HG03064 (cell line): ENCODE measurements around the gene MLLT3.
"Not testable (repeated sequence)": the region's sequence is repeated elsewhere in the genome, so short reads cannot be mapped to it uniquely, and the experiment has no call there.

Experiments used
- ATAC-seq: cut with Tn5 transposase; IDR thresholded peaks from one replicate; pipeline ENCODE4 v1.9.1; 2021; ENCODE audit warnings: low read depth; ENCODE audit not compliant: unreplicated experiment

MLLT3 gene

GRCh38 chr9:20599195-20599594, 23.1 kb downstream of the MLLT3 start:
- ATAC-seq: no peak

GRCh38 chr9:20598367-20598766, 23.9 kb downstream of the MLLT3 start:
- ATAC-seq: no peak

- ATAC-seq: no peak
Measured at GRCh38 chr9:20597862-20598261, 24.4 kb downstream of the MLLT3 start.

GRCh38 chr9:20594608-20595007, 27.7 kb downstream of the MLLT3 start:
- ATAC-seq: no peak

GRCh38 chr9:20593537-20593936, 28.8 kb downstream of the MLLT3 start:
- ATAC-seq: no peak

- no peak for ATAC-seq
Measured at GRCh38 chr9:20593105-20593504, 29.2 kb downstream of the MLLT3 start.

GRCh38 chr9:20592673-20593072, 29.6 kb downstream of the MLLT3 start:
- ATAC-seq: no peak

- ATAC-seq: no peak
Measured at GRCh38 chr9:20591223-20591622, 31.1 kb downstream of the MLLT3 start.

- ATAC-seq: no peak
Measured at GRCh38 chr9:20584968-20585643, 37.2 kb downstream of the MLLT3 start.

- not testable (repeated sequence) for ATAC-seq
Measured at GRCh38 chr9:20583088-20583487, 39.2 kb downstream of the MLLT3 start.

- ATAC-seq: no peak
Measured at GRCh38 chr9:20582150-20582549, 40.1 kb downstream of the MLLT3 start.

- no peak for ATAC-seq
Measured at GRCh38 chr9:20580673-20581072, 41.6 kb downstream of the MLLT3 start.

- no peak for ATAC-seq
Measured at GRCh38 chr9:20579524-20580314, 42.6 kb downstream of the MLLT3 start.

GRCh38 chr9:20573023-20573422, 49.3 kb downstream of the MLLT3 start:
- ATAC-seq: no peak

GRCh38 chr9:20570756-20571155, 51.5 kb downstream of the MLLT3 start:
- no peak for ATAC-seq

GRCh38 chr9:20570087-20570486, 52.2 kb downstream of the MLLT3 start:
- ATAC-seq: no peak

- ATAC-seq: no peak
Measured at GRCh38 chr9:20569525-20569924, 52.8 kb downstream of the MLLT3 start.

GRCh38 chr9:20568400-20568799, 53.9 kb downstream of the MLLT3 start:
- ATAC-seq: no peak

GRCh38 chr9:20566401-20566800, 55.9 kb downstream of the MLLT3 start:
- no peak for ATAC-seq

GRCh38 chr9:20564650-20565049, 57.6 kb downstream of the MLLT3 start:
- ATAC-seq: no peak

GRCh38 chr9:20563917-20564316, 58.4 kb downstream of the MLLT3 start:
- ATAC-seq: no peak

- no peak for ATAC-seq
Measured at GRCh38 chr9:20562051-20562450, 60.2 kb downstream of the MLLT3 start.
